Measurements from ENCODE around the gene ATP2B2.

DNA sequence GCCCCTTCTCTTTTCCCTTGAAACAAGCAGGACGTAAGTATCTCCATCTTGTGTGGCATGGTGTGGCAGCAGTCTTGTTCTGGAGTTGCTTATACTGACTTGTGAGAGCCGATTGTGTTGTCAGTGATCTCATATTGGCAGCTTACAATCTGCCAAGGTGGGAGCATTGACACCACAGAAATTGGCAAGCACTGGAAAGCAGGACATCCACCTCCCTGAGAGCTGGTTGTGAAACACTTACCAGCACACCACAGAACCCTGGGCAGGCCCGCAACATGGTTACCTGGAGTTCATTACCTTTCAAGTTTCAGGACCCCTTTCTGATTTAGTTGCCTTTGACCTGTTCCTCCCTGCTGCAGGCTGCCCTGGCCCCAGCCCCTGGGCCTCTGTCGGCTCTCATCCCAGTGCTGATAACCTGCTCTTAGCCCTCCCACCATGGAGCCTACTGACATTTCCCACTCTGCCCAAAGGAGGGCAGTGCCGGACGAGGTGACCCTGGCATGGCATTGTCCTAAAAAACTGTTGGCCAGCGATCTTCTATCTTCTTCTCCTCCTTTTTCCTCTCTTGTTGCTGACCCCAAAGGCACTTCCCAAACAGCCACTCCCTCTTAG is 10.6 kb upstream of the ATP2B2 start:
- TF ChIP-seq, protein P1, sequence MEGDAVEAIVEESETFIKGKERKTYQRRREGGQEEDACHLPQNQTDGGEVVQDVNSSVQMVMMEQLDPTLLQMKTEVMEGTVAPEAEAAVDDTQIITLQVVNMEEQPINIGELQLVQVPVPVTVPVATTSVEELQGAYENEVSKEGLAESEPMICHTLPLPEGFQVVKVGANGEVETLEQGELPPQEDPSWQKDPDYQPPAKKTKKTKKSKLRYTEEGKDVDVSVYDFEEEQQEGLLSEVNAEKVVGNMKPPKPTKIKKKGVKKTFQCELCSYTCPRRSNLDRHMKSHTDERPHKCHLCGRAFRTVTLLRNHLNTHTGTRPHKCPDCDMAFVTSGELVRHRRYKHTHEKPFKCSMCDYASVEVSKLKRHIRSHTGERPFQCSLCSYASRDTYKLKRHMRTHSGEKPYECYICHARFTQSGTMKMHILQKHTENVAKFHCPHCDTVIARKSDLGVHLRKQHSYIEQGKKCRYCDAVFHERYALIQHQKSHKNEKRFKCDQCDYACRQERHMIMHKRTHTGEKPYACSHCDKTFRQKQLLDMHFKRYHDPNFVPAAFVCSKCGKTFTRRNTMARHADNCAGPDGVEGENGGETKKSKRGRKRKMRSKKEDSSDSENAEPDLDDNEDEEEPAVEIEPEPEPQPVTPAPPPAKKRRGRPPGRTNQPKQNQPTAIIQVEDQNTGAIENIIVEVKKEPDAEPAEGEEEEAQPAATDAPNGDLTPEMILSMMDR (IDR thresholded peaks at IDR 0.05): peak; percentile 8 to 25 (median 18)
- no peak for TF ChIP-seq POLR2A (IDR thresholded peaks at IDR 0.05)

Data from right lobe of liver (tissue), 4 donors.